ENCODE results near the gene MYT1.

MYT1 gene

DNA sequence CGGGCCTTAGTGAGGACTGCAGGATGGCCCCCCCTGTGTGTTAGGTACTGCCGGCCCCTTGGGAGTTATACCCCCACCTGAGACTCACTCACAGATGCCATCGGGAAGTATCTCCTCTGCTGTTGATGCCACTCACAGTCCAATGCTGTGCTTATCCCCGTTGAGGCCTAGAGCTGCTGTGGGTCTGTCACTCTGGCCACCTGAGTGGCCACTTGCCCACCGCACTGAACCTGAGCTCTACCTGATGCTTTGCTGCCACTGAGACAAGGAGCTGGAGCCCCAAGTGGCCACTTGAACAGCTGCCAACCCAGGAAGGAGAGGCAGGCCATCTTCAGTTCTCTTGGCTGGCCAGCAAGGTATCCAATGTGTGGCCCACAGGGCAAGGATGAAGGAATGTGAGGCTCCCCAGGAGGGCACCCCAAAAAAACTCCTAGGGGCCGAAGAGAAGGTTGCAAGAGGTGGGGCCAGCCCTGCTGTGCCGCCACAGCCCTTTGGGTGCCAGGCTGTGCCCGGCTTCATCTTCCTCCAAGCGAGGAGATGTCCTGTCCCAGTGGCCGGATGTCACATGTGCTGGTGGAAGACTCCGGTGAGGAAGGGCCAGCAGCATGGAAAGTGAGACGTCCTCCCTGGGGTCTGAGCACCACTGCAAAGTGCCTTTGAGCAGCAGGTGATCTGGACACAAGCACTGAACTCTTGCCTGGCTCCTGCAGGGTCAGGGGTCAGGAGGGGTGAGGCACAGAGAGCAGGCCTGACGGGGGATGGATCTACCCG is 61.8 kb downstream of the MYT1 start:
- CTCF ChIA-PET = no interaction called here
- no peak for DNase-seq (ENCODE audit: low spot score)
- no peak for TF ChIP-seq CTCF (conservative IDR thresholded peaks at IDR 0.05; ENCODE audit: low read depth)
- POLR2A ChIA-PET (ENCODE audit: low non-redundant PET) = no interaction called here
- H3K27ac ChIP-seq = no peak overlapping the region

GRCh38 chr20:64226686-64227580 is 62.7 kb downstream of the MYT1 start:
- no peak for DNase-seq (ENCODE audit: low spot score)
- no peak overlapping the region for H3K27ac ChIP-seq
- CTCF ChIA-PET = no interaction called here
- TF ChIP-seq CTCF (conservative IDR thresholded peaks at IDR 0.05; ENCODE audit: low read depth) = no peak
- POLR2A ChIA-PET (ENCODE audit: low non-redundant PET) = no interaction called here

DNA sequence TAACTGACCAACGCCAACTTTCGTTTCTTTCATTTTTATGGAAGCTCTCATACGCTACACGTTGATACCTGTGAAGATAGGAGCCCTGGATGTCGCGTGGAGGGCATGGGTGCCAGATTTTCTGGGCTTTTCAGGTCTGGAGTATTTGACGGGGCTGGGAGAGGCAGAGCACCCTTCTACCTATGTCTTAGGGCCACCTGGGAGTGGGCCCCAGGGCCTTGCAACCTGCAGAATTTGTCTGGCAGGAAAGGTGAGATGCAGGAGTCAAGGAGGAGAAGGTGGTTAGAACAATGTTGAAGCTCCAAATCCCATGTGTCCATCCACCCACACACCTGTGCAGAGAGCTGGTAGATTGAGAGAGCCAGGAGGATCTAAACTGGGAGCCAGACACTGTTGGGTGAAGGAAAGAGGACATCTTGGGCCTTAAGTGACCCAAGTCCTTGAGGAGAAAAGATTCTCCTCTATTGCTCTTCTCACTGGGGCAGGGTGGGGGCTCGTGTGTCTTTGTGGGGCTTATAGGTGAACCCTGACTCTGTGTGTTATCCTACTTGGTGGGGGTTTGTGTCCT is 63.9 kb downstream of the MYT1 start:
- TF ChIP-seq CTCF (conservative IDR thresholded peaks at IDR 0.05; ENCODE audit: low read depth) = no peak
- ChIA-PET CTCF (interaction anchor here (0.6 to 1.2 kb wide), 2 partner anchors 20 to 158 kb away, joined by 4 to 7 read pairs; no protein-coding TSS in a partner anchor), POLR2A (ENCODE audit: low non-redundant PET) (no interaction called here)
- DNase-seq (ENCODE audit: low spot score) = no peak
- H3K27ac ChIP-seq = no peak overlapping the region

GRCh38 chr20:64228751-64229506 is 64.7 kb downstream of the MYT1 start:
- TF ChIP-seq CTCF (conservative IDR thresholded peaks at IDR 0.05; ENCODE audit: low read depth) = no peak
- no peak overlapping the region for H3K27ac ChIP-seq
- POLR2A ChIA-PET (ENCODE audit: low non-redundant PET) = no interaction called here
- CTCF ChIA-PET = interaction anchor here (0.6 to 1.2 kb wide), 2 partner anchors 19 to 159 kb away, joined by 4 to 7 read pairs; no protein-coding TSS in a partner anchor
- DNase-seq (ENCODE audit: low spot score) = no peak

- DNase-seq (ENCODE audit: low spot score) = no peak
- peak overlapping the region; percentile 31; the same call in 1 of the 2 replicates for H3K27ac ChIP-seq
- ChIA-PET POLR2A (ENCODE audit: low non-redundant PET) (no interaction called here), CTCF (no interaction called here)
- TF ChIP-seq CTCF (conservative IDR thresholded peaks at IDR 0.05; ENCODE audit: low read depth) = no peak
These were observed 65.3 kb downstream of the MYT1 start for GRCh38 chr20:64229507-64230061.

Measured in RWPE1 (cell line).